Measurements from ENCODE around the gene HOXA7. TPM values are rescaled to one million over a fixed set of nuclear protein-coding genes. Genes with fewer than 3 reads are reported as not detected.

Gene HOXA7
- total RNA-seq, 1 experiment from 2014 or later, result 5.1 TPM

GRCh38 chr7:27194686-27195379 lies 38.4 kb upstream of the HOXA7 start:
- in situ Hi-C loops (cut with HindIII; ENCODE audit: low pct_unique_long_range_greater_than_20kb, low sequenced_read_pairs), result no loop called here
- no peak for DNase-seq (ENCODE audit: low read depth)

GRCh38 chr7:27194002-27194352 lies 37.5 kb upstream of the HOXA7 start:
- no peak for DNase-seq (ENCODE audit: low read depth)
- in situ Hi-C loops (cut with HindIII; ENCODE audit: low pct_unique_long_range_greater_than_20kb, low sequenced_read_pairs), result no loop called here

- DNase-seq (ENCODE audit: low read depth), result no peak
- in situ Hi-C loops (cut with HindIII; ENCODE audit: low pct_unique_long_range_greater_than_20kb, low sequenced_read_pairs), result no loop called here
Observed at GRCh38 chr7:27193335-27194001, 37.0 kb upstream of the HOXA7 start.

- in situ Hi-C loops (cut with HindIII; ENCODE audit: low pct_unique_long_range_greater_than_20kb, low sequenced_read_pairs), result no loop called here
Observed at GRCh38 chr7:27192546-27193334, 36.3 kb upstream of the HOXA7 start.

GRCh38 chr7:27191833-27192545 lies 35.5 kb upstream of the HOXA7 start:
- in situ Hi-C loops (cut with HindIII; ENCODE audit: low pct_unique_long_range_greater_than_20kb, low sequenced_read_pairs), result no loop called here
- DNase-seq (ENCODE audit: low read depth), result no peak

More at GRCh38 chr7:27192546-27193334, 36.3 kb upstream of the HOXA7 start:
- no peak for DNase-seq (ENCODE audit: low read depth)

- in situ Hi-C loops (cut with HindIII; ENCODE audit: low pct_unique_long_range_greater_than_20kb, low sequenced_read_pairs), result no loop called here
- DNase-seq (ENCODE audit: low read depth), result no peak
Observed at GRCh38 chr7:27191161-27191731, 34.8 kb upstream of the HOXA7 start.

GRCh38 chr7:27189997-27190748 lies 33.7 kb upstream of the HOXA7 start:
- DNase-seq (ENCODE audit: low read depth), result no peak
- in situ Hi-C loops (cut with HindIII; ENCODE audit: low pct_unique_long_range_greater_than_20kb, low sequenced_read_pairs), result no loop called here

- in situ Hi-C loops (cut with HindIII; ENCODE audit: low pct_unique_long_range_greater_than_20kb, low sequenced_read_pairs), result no loop called here
- DNase-seq (ENCODE audit: low read depth), result no peak
Observed at GRCh38 chr7:27189295-27189996, 33.0 kb upstream of the HOXA7 start.

- DNase-seq (ENCODE audit: low read depth), result no peak
- in situ Hi-C loops (cut with HindIII; ENCODE audit: low pct_unique_long_range_greater_than_20kb, low sequenced_read_pairs), result no loop called here
Observed at GRCh38 chr7:27188386-27189294, 32.2 kb upstream of the HOXA7 start.

- DNase-seq (ENCODE audit: low read depth), result no peak
- in situ Hi-C loops (cut with HindIII; ENCODE audit: low pct_unique_long_range_greater_than_20kb, low sequenced_read_pairs), result no loop called here
Observed at GRCh38 chr7:27187475-27188385, 31.3 kb upstream of the HOXA7 start.

GRCh38 chr7:27186668-27187474 lies 30.4 kb upstream of the HOXA7 start:
- DNase-seq (ENCODE audit: low read depth), result no peak
- in situ Hi-C loops (cut with HindIII; ENCODE audit: low pct_unique_long_range_greater_than_20kb, low sequenced_read_pairs), result no loop called here

- in situ Hi-C loops (cut with HindIII; ENCODE audit: low pct_unique_long_range_greater_than_20kb, low sequenced_read_pairs), result no loop called here
- no peak for DNase-seq (ENCODE audit: low read depth)
Observed at GRCh38 chr7:27185854-27186667, 29.6 kb upstream of the HOXA7 start.

GRCh38 chr7:27185013-27185853 lies 28.8 kb upstream of the HOXA7 start, which contains the start of gene HOXA11:
Gene HOXA11 (minus strand): TSS chr7:27185232. CDS start chr7:27185144, 88 bp downstream.
- in situ Hi-C loops (cut with HindIII; ENCODE audit: low pct_unique_long_range_greater_than_20kb, low sequenced_read_pairs), result no loop called here
- DNase-seq (ENCODE audit: low read depth), result no peak
